NCI-H2227 (cell line): ENCODE results near the gene PRPSAP2.
"Not testable (repeated sequence)": the region's sequence is repeated elsewhere in the genome, so short reads cannot be mapped to it uniquely, and the experiment has no call there.

Experiments used
- DNase-seq: peaks from one replicate; lab custom pipeline; 2025; ENCODE audit not compliant: unreplicated experiment; lab: John Stamatoyannopoulos, UW

PRPSAP2 gene

DNA sequence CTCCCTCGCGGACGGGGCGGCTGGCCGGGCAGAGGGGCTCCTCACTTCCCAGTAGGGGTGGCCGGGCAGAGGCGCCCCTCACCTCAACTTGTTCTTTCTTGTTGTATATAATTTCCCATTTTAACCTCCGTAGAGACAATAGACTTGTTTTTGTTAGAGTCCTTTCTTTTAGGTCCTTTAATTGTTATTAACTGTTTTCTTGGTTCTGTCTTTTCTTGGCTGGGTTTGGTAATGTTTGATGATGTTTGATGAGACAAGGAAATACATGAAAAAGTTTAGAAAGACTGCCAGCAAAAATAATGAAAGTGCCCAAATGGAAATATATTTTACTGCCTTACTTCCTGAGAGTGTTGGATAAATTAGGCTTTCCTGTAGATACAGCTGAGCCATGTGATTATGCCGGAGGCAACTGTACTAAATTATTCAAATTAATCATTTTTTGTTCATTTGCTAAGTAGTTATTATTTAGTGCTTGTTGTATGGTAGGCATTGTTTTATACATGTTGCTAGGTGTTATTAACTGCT, 30.9 kb downstream of the PRPSAP2 start:
- DNase-seq, result no peak

GRCh38 chr17:18889658-18890057, 31.7 kb downstream of the PRPSAP2 start:
- no peak for DNase-seq

DNA sequence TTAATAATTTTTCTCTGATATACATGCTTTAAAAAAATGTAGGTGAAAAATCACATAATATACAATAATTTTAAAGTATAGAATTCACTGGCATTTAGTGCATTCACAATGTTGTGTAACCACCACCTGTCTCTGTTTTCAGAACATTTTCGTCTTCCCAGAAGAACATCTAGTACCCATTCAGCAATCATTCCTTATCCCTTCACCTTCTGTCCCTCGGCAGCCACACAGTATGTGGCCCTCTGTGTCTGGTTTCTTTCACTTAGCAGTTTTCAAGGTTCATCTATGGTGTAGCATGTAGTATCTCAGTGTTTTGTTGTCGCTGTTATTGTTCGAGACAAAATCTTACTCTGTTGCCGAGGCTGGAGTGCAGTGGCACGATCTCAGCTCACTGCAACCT, 33.6 kb downstream of the PRPSAP2 start:
- no peak for DNase-seq

DNA sequence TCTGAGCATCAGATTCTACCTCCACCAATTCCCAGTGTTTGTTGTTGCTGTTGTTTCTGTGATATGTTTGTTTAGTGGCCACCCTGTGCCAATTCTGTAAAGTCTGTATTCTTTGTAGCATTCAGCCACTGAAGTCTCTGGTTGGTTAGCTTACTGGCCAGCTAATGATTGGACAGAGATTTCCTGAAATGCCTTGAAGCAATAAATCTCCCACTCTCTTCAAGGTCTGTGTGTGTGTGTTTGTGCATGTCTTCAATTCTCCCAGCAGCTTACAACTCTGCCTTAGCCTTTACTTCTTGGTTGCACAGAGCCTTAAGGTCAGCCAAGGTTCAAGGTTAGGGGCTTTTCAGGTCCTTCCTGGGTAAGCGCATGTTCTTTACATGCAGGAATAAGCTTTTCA, 38.2 kb downstream of the PRPSAP2 start:
- DNase-seq, result no peak

- no peak for DNase-seq
These were observed 39.0 kb downstream of the PRPSAP2 start for GRCh38 chr17:18896947-18897346.

- no peak for DNase-seq
These were observed 46.6 kb downstream of the PRPSAP2 start for GRCh38 chr17:18904482-18904881.

DNA sequence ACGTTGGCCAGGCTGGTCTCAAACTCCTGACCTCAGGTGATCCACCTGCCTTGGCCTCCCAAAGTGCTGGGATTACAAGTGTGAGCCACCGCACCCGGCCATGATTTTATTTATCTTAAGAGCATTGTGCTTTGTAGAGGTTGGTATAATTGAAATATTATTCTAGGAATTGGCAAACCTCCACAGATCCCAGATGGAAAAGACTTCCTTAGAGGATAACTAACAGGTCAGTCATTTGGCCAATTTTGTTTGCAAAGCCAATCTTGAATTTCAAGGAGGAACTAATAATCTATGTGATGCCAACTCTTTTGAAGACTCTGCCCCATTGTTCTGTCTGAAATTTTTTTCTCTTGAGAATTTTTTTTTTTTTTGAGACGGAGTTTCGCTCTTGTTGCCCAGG, 47.3 kb downstream of the PRPSAP2 start:
- DNase-seq, result no peak

DNA sequence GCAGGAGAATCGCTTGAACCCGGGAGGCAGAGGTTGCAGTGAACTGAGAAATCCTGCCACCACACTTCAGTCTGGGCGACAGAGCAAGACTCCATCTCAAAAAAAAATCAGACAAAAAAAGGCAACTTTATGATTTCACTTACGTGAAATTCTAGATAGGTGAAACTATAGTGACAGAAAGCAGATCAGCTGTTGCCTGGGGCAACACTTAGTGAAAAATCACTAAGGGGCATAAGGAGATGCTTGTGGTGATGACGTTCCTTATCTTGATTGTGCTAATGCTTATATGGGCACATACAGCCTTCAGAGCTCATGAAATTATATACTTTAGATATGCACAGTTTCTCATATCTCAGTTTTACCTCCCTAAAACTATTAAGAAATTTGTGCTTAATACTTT, 52.4 kb downstream of the PRPSAP2 start:
- no peak for DNase-seq

- no peak for DNase-seq
These were observed 53.0 kb downstream of the PRPSAP2 start for GRCh38 chr17:18910881-18911280.

- DNase-seq, result no peak
These were observed 59.0 kb downstream of the PRPSAP2 start for GRCh38 chr17:18916816-18917500.

- no peak for DNase-seq
These were observed 59.6 kb downstream of the PRPSAP2 start for GRCh38 chr17:18917506-18918032.

GRCh38 chr17:18919963-18920362, 62.0 kb downstream of the PRPSAP2 start:
- DNase-seq, result no peak

DNA sequence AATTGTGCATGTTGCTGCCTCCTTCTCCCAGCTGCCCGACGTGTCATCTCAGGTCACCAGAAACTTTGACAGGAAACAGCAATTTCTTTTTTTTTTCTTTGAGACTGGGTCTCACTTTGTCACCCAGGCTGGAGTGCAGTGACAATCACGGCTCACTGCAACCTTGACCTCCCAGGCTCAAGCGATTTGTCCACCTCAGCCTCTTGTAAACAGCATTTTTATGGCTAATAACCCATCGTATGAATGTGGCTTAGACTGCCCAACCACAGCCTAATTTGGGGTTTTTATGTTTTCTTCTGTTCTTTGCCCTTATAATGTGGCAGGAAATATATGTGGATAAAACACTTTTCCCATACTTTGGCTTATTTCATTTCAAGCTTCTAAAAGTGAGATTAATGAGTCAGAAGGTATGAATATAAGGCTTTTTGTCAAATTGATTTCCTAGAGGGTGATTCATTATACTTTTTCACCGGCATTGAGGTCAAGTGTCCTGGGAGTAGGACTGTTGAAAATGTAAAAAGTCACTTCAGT, 63.0 kb downstream of the PRPSAP2 start:
- no peak for DNase-seq

DNA sequence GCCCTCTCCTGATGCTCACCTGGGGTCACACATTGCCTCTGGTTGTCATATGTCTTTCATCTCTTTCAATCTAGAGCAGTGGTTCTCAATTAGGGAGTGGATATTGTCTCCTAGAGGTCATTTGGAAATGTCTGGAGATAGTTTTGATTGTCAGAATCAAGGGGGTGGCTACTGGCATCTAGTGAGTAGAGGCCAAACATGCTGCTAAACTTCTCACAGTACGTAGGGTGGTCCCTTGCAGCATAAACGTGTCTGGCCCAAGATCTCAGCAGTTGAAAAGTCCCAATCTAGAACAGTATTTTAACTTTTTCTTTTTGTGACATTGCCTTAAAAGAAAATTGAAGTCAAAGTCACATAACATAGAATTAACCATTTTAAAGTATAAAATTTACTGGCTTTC, 63.6 kb downstream of the PRPSAP2 start:
- DNase-seq, result no peak

GRCh38 chr17:18921912-18922451, 64.1 kb downstream of the PRPSAP2 start:
- no peak for DNase-seq

GRCh38 chr17:18922596-18922995, 64.7 kb downstream of the PRPSAP2 start:
- DNase-seq, result not testable (repeated sequence)

- DNase-seq, result no peak
These were observed 67.3 kb downstream of the PRPSAP2 start for GRCh38 chr17:18925187-18925586.

DNA sequence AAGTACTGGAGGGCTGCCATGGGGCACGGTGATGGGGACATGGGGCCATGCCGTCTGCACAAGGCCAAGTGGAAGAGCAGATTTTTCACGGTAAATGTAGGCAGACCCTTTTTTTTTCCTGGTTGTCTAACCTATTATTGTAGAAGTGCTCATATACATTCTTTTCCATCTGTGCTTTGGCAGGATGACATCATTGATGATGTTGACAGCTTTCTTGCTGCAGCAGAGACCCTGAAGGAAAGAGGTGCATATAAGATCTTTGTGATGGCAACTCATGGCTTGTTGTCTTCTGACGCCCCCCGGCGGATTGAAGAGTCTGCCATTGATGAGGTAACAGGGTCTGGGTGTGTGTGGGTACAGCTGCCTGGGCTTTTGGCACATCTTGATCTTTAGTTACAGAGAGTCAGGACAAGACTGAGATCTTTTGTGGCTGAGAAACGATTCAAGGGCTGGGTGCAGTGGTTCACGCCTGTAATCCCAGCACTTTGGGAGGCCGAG, 70.7 kb downstream of the PRPSAP2 start:
- DNase-seq, result no peak

DNA sequence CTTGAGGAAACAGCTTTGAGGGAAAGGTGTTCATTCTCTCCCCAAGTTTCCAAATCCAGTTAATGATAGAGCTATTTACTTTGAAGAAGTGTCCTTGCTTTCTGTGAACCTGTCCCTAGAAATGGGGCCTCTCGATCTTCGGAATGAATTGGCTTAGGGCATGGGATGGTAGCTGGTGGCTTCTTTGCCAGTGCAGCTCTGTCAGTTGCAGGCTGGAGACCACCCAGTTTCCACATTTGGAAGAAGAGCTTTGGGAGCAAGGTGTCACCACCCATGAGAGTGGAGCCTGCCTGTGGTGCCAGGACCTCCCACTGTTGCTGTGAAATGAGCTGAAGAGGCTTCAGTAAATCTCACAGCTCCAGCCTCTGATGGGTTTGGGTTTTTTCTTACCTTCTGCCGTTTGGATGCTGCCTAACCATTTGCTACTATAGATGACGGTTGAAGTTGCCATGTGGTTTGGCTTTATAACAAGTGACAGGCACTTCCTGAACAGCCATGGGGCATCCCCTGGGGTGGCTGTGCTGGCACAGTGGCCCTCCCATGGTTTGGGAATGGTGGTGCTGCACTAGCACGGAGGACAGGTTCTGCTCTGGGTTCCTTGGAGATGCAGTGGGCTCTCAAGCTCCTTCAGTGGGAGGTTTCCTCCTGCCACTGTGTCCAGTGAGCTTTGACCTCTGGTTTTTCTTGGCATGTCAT, 74.6 kb downstream of the PRPSAP2 start:
- no peak for DNase-seq

DNA sequence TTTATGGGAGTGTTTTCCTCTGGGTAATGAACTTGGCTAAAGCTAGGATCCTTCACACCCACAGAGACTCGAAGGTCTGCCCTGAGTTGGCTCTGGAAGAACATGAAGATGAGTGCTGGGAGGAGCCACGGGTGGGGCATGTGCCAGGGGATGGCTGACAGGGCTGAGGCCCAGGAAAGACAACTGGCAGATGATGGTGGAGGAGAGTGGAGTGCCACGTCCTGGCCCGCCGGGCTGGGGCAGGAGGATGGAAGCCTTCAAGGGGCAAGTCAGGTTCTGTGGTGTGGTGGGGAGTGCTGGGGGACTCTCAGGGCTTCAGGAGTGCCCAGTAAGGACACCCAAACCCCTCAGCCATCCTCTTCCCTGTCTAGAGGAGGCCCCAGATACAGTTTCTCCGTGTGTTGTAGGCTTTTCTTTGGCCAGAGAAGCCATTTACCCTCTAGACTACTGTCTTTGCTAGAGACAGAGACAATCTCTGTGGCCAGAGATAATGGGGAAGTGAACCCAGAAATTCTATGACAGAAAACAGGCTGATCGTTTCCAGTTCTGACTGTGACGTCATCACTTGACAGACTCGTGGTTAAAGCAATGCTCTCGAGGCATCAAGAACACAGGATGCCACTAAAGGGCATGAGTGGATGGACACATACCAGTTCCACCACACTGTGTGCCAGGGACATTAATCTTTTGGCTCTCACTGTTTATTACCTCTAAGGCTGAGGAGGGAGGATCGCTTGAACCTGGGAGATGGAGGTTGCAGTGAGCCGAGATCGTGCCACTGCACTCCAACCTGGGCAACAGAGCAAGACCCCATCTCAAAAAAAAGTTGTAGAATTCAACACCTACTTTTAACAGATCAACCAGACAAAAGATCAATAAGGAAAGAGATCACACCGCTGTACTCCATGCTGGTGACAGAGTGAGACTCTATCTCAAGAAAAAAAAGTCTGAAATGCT, 75.4 kb downstream of the PRPSAP2 start:
- DNase-seq, result no peak
